HCT116 (cell line): ENCODE measurements around the gene HES5.

ENCODE experiments used
- CTCF ChIP-seq, 3 experiments: fragments of 200-600 bp in 1 of 3; sonication (generic) in 1 of 3; IDR thresholded peaks in 2 of 3; conservative IDR thresholded peaks in 1 of 3; 2 replicates each; pipeline ENCODE4 v1.5.1; 2012 to 2017; ENCODE audit warnings: low read depth in 2 of 3, low read length in 2 of 3, antibody characterized with exemption in 1 of 3, borderline replicate concordance in 1 of 3, control low read depth in 1 of 3, mild to moderate bottlenecking in 1 of 3, mixed read lengths in 1 of 3, mixed run types in 1 of 3, moderate library complexity in 1 of 3; ENCODE audit not compliant: insufficient read depth in 1 of 3
- FOSL1 ChIP-seq: IDR thresholded peaks from 2 replicates; pipeline ENCODE4 v1.6.1; 2012; ENCODE audit warnings: low read depth
- ZBTB33 ChIP-seq: IDR thresholded peaks from 2 replicates; pipeline ENCODE4 v1.6.1; 2011; ENCODE audit warnings: mild to moderate bottlenecking, low read length, moderate library complexity; ENCODE audit not compliant: insufficient replicate concordance; ENCODE audit errors: extremely low read depth

GRCh38 chr1:2569060-2569459 is 39.0 kb upstream of the HES5 start:
- TF ChIP-seq CTCF (IDR thresholded peaks at IDR 0.05 in 2 of 3, conservative IDR thresholded peaks at IDR 0.05 in 1 of 3; ENCODE audit: borderline replicate concordance in 1 of 3, insufficient read depth in 1 of 3, low read depth in 2 of 3, low read length in 2 of 3) (no peak), FOSL1 (no peak), ZBTB33 (no peak)
